T-cell (primary cell): Measurements from ENCODE around the gene AMOTL2. TPM values are rescaled to one million over a fixed set of nuclear protein-coding genes. Genes with fewer than 3 reads are reported as not detected.

Experiments
- ATAC-seq, 4 experiments: fragments of 200-7000 bp in 3 of 4; fragments of 150-1000 bp in 1 of 4; cut with Tn5 transposase; replicated peaks in 1 of 4; 1 replicate in 3 of 4; 2 replicates in 1 of 4; pipeline ENCODE4 v1.10.0; 2021; ENCODE audit warnings: moderate library complexity in 3 of 4, mild to moderate bottlenecking in 2 of 4, moderate number of reproducible peaks in 1 of 4
- CTCF ChIA-PET, 2 donors: fragments of 300-600 bp; sonication (Branson Sonifier 250); formaldehyde crosslinking; loops; one replicate each; lab custom pipeline; 2022; ENCODE audit warnings: antibody characterized with exemption in 2 of 2; lab: Charles Lee
- POLR2A ChIA-PET, 2 donors: fragments of 300-600 bp; sonication (Branson Sonifier 250); formaldehyde crosslinking; loops; one replicate each; lab custom pipeline; 2022; ENCODE audit warnings: antibody characterized with exemption in 2 of 2; lab: Charles Lee
- DNase-seq, 35 experiments: peaks; one replicate each; pipeline versions ENCODE4 v3.0.0 to v3.0.0-alpha.2; 2013 to 2023
- H3K27ac ChIP-seq: one replicate; pipeline ENCODE4 v1.5.1; 2013; ENCODE audit warnings: low read length
- H3K27me3 ChIP-seq, 2 experiments: replicated peaks in 1 of 2; 1 replicate in 1 of 2; 2 replicates in 1 of 2; pipeline versions ENCODE4 v1.6.1 to v1.7.0; 2013; ENCODE audit warnings: low read length in 1 of 2, mixed read lengths in 1 of 2; ENCODE audit not compliant: control insufficient read depth in 2 of 2, insufficient read depth in 2 of 2; ENCODE audit errors: extremely low read depth in 1 of 2
- H3K36me3 ChIP-seq, 2 donors: 1 replicate in 1 of 2; 2 replicates in 1 of 2; pipeline versions ENCODE4 v1.6.1 to v1.7.0; 2013; ENCODE audit warnings: low read length in 1 of 2; ENCODE audit not compliant: control insufficient read depth in 2 of 2, insufficient read depth in 1 of 2; ENCODE audit errors: extremely low read depth in 1 of 2
- H3K4me1 ChIP-seq, 2 experiments: 1 replicate in 1 of 2; 2 replicates in 1 of 2; pipeline versions ENCODE4 v1.6.1 to v1.7.0; 2013; ENCODE audit warnings: low read length in 2 of 2, mixed read lengths in 1 of 2; ENCODE audit not compliant: insufficient read depth in 2 of 2, control insufficient read depth in 1 of 2; ENCODE audit errors: extremely low read depth in 1 of 2
- H3K4me3 ChIP-seq, 2 donors: 1 replicate in 1 of 2; 2 replicates in 1 of 2; pipeline versions ENCODE4 v1.5.1 to v1.7.0; 2013; ENCODE audit warnings: mild to moderate bottlenecking in 2 of 2, low read length in 1 of 2, moderate library complexity in 1 of 2; ENCODE audit not compliant: control insufficient read depth in 1 of 2; ENCODE audit errors: extremely low read depth in 1 of 2
- H3K9me3 ChIP-seq: 2 replicates; pipeline ENCODE4 v1.7.0; 2013
- H3K27ac Mint-ChIP-seq, 2 donors: one replicate each; pipeline ENCODE4 v1.8.0; 2020 to 2021; ENCODE audit warnings: mild to moderate bottlenecking in 2 of 2, mixed read lengths in 2 of 2
- H3K27me3 Mint-ChIP-seq, 2 donors: one replicate each; pipeline ENCODE4 v1.8.0; 2021 to 2022; ENCODE audit warnings: mixed read lengths in 2 of 2
- H3K36me3 Mint-ChIP-seq: one replicate; pipeline ENCODE4 v1.8.0; 2021; ENCODE audit warnings: mixed read lengths
- H3K4me1 Mint-ChIP-seq, 3 donors: one replicate each; pipeline ENCODE4 v1.8.0; 2020 to 2022; ENCODE audit warnings: mixed read lengths in 3 of 3, mild to moderate bottlenecking in 1 of 3
- H3K4me3 Mint-ChIP-seq, 3 donors: one replicate each; pipeline ENCODE4 v1.8.0; 2020 to 2022; ENCODE audit warnings: mild to moderate bottlenecking in 3 of 3, mixed read lengths in 3 of 3, moderate library complexity in 3 of 3
- H3K9me3 Mint-ChIP-seq, 3 donors: one replicate each; pipeline ENCODE4 v1.8.0; 2020 to 2022; ENCODE audit warnings: mixed read lengths in 3 of 3
- WGBS: methylation state at CpG from one replicate; pipeline ENCODE4 v1.1.5; 2013; ENCODE audit warnings: missing lambda C conversion rate; ENCODE audit not compliant: insufficient coverage; 5-methylcytosine and 5-hydroxymethylcytosine counted together
- total RNA-seq, 35 experiments: library from RNA in 6 of 35; stranded (reverse) in 6 of 35; fragments of 120-200 nt in 1 of 35; gene quantifications; one replicate each; pipeline versions ENCODE4 v1.2.1 to v1.2.4 and lab custom pipeline; 2013 to 2026

The AMOTL2 gene
- total RNA-seq, 5 donors from 2014 or later (not counting 1 experiment from before 2014, with no cell fraction given): 0.20 to 0.96 (median 0.76) TPM; not detected in 2

DNA sequence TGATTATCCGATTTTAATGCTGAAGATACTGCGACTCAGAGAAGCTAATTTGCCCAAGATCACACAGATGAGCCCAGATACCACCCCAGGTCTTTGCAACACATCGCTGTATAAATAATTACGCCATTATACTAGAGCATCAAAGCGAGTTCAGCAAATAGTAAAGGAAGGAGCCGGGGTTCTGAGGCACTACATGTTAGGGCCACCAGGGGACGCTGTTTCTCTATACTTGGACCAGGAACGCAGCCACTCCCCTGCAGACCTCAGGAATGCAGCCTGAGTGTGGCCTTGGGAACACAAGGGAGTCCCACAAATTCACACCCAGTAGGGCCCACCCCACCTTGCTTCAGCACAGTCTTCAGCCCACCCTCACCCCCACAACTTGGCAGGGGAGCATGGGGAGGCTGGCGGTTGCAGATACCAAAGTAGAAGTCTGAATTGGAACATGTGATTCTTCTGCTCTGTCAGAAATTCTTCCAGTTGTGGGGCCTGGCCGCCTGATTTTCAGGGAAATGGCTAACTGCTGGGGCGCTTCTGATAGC, 65.8 kb downstream of the AMOTL2 start:
- ATAC-seq (peak; percentile 77 to 92 (median 82)), DNase-seq (peak; percentile 16 to 84 (median 66))
- ChIA-PET POLR2A (interaction anchor here in 1 of 2 donors (0.6 kb wide), 1 partner anchor 94 kb away, joined by 3 read pairs; no protein-coding TSS in a partner anchor), CTCF (interaction anchor here (0.5 to 3.0 kb wide), 19 partner anchors 9 to 220 kb away, joined by 3 to 20 read pairs (median 4); no protein-coding TSS in a partner anchor)
- Histone ChIP-seq H3K36me3 (no peaks in the 10 kb centered on the region), H3K27me3 (peaks cover 0 to 36% of the 10 kb centered on the region in 2 experiments), H3K4me1 (peaks cover 0 to 6% of the 10 kb centered on the region in 2 experiments), H3K4me3 (no peak overlapping the region), H3K9me3 (no peaks in the 10 kb centered on the region), H3K27ac (no peak overlapping the region)
- Mint-ChIP-seq H3K9me3 (no peaks in the 10 kb centered on the region), H3K4me3 (peak overlapping the region in 1 of 3 donors; percentile 3), H3K27me3 (peaks cover 18 to 37% of the 10 kb centered on the region in 2 donors), H3K4me1 (peaks cover 0 to 5% (median 2%) of the 10 kb centered on the region in 3 donors), H3K36me3 (no peaks in the 10 kb centered on the region), H3K27ac (no peak overlapping the region)
- WGBS: 26% methylated on average over 5 of the region's 11 CpGs

DNA sequence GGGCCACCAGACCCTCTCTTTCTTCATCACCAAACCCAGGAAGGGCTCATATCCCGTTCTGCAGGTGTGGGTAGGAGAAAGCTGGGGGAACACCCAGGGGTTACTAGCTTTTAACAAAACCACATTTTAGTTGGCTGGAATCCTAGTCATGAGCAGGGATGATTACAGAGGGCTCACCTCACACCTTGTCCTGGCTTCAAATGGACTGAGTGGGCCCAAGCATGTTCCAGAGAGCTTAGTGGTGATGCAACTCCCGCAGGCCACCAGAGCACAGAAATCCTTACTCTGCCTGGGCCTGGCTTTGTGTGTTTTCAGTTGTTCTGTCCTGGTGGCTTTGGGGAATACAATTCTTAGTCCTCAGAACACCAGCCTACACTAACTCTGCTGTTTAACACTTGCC, 66.8 kb downstream of the AMOTL2 start:
- Mint-ChIP-seq H3K9me3 (no peaks in the 10 kb centered on the region), H3K36me3 (no peaks in the 10 kb centered on the region), H3K27ac (no peak overlapping the region), H3K27me3 (peaks cover 18 to 33% of the 10 kb centered on the region in 2 donors), H3K4me3 (no peak overlapping the region), H3K4me1 (peaks cover 0 to 3% (median 2%) of the 10 kb centered on the region in 3 donors)
- Histone ChIP-seq H3K27ac (no peak overlapping the region), H3K27me3 (peaks cover 0 to 28% of the 10 kb centered on the region in 2 experiments), H3K4me3 (no peak overlapping the region), H3K9me3 (no peaks in the 10 kb centered on the region), H3K36me3 (no peaks in the 10 kb centered on the region), H3K4me1 (peaks cover 0 to 6% of the 10 kb centered on the region in 2 experiments)
- ChIA-PET POLR2A (no interaction called here), CTCF (interaction anchor here (0.6 to 2.5 kb wide), 8 partner anchors 14 to 228 kb away, joined by 3 to 14 read pairs (median 3); no protein-coding TSS in a partner anchor)
- WGBS: no CpG with 5 or more reads among the region's 2 CpGs
- DNase-seq: no peak
- no peak for ATAC-seq

GRCh38 chr3:134306320-134306719, 67.9 kb downstream of the AMOTL2 start:
- ATAC-seq: no peak
- no peaks in the 10 kb centered on the region for H3K9me3 Mint-ChIP-seq
- no peaks in the 10 kb centered on the region for H3K36me3 Mint-ChIP-seq
- no peak overlapping the region for H3K4me3 Mint-ChIP-seq
- no peaks in the 10 kb centered on the region for H3K9me3 ChIP-seq
- H3K27ac Mint-ChIP-seq: no peak overlapping the region
- ChIA-PET CTCF (interaction anchor here (1.3 to 1.6 kb wide), 2 partner anchors 94 to 168 kb away, joined by 4 to 5 read pairs; no protein-coding TSS in a partner anchor), POLR2A (no interaction called here)
- no peak overlapping the region for H3K27ac ChIP-seq
- H3K36me3 ChIP-seq: no peaks in the 10 kb centered on the region
- H3K4me1 ChIP-seq: peaks cover 0 to 6% of the 10 kb centered on the region in 2 experiments
- H3K27me3 Mint-ChIP-seq: peaks cover 15 to 25% of the 10 kb centered on the region in 2 donors
- 71% methylated on average over 5 of the region's 7 CpGs for WGBS
- H3K4me3 ChIP-seq: no peak overlapping the region
- H3K4me1 Mint-ChIP-seq: peaks cover 0 to 3% (median 2%) of the 10 kb centered on the region in 3 donors
- DNase-seq: no peak
- H3K27me3 ChIP-seq: peaks cover 0 to 17% of the 10 kb centered on the region in 2 experiments

Other genes starting within 250 kb of the AMOTL2 start
- 10 to 100 TPM; 33.6 to 46.3 (median 38.0) TPM for gene RYK, start 123.6 kb downstream of the AMOTL2 start, total RNA-seq
- gene ANAPC13, start 111.5 kb upstream of the AMOTL2 start, total RNA-seq: 10 to 100 TPM; 20.7 to 31.8 (median 22.6) TPM
- 10 to 100 TPM; 21.7 to 26.1 (median 24.6) TPM for gene CEP63, start 111.6 kb upstream of the AMOTL2 start, total RNA-seq